ENCODE results near the gene KLHL5.
A peak's percentile ranks its signal among the peaks of the same experiment; 100 is the strongest.

The KLHL5 gene

GRCh38 chr4:39044364-39044955 lies 17.6 kb upstream of the KLHL5 start:
- peak; percentile 93 for DNase-seq

GRCh38 chr4:39044956-39045826 lies 16.8 kb upstream of the KLHL5 start:
- peak; percentile 53 for DNase-seq

GRCh38 chr4:39045827-39046221 lies 16.2 kb upstream of the KLHL5 start:
- no peak for DNase-seq

- DNase-seq: no peak
Observed at GRCh38 chr4:39046249-39046648, 15.8 kb upstream of the KLHL5 start.

GRCh38 chr4:39047681-39048080 lies 14.4 kb upstream of the KLHL5 start:
- no peak for DNase-seq

GRCh38 chr4:39048311-39048710 lies 13.7 kb upstream of the KLHL5 start:
- no peak for DNase-seq

- DNase-seq: no peak
Observed at GRCh38 chr4:39050590-39050989, 11.4 kb upstream of the KLHL5 start.

GRCh38 chr4:39051492-39051891 lies 10.5 kb upstream of the KLHL5 start:
- DNase-seq: no peak

- no peak for DNase-seq
Observed at GRCh38 chr4:39053983-39054382, 8.0 kb upstream of the KLHL5 start.

- no peak for DNase-seq
Observed at GRCh38 chr4:39054497-39054896, 7.5 kb upstream of the KLHL5 start.

- DNase-seq: no peak
Observed at GRCh38 chr4:39056023-39056422, 6.0 kb upstream of the KLHL5 start.

- DNase-seq: no peak
Observed at GRCh38 chr4:39061457-39061856, 575 bp upstream of the KLHL5 start.

- DNase-seq: no peak
Observed at GRCh38 chr4:39062770-39063097, 702 bp downstream of the KLHL5 start.

GRCh38 chr4:39063430-39063829 lies 1.4 kb downstream of the KLHL5 start:
- no peak for DNase-seq

GRCh38 chr4:39066371-39066770 lies 4.3 kb downstream of the KLHL5 start:
- DNase-seq: no peak

- no peak for DNase-seq
Observed at GRCh38 chr4:39067031-39067430, 5.0 kb downstream of the KLHL5 start.

- DNase-seq: no peak
Observed at GRCh38 chr4:39067451-39067850, 5.4 kb downstream of the KLHL5 start.

GRCh38 chr4:39068907-39069306 lies 6.9 kb downstream of the KLHL5 start:
- DNase-seq: no peak

- no peak for DNase-seq
Observed at GRCh38 chr4:39078829-39079228, 16.8 kb downstream of the KLHL5 start.

- no peak for DNase-seq
Observed at GRCh38 chr4:39083164-39083563, 21.1 kb downstream of the KLHL5 start.

- DNase-seq: no peak
Observed at GRCh38 chr4:39085891-39086290, 23.9 kb downstream of the KLHL5 start.

- no peak for DNase-seq
Observed at GRCh38 chr4:39096847-39097246, 34.8 kb downstream of the KLHL5 start.

- no peak for DNase-seq
Observed at GRCh38 chr4:39097290-39097689, 35.3 kb downstream of the KLHL5 start.

- DNase-seq: no peak
Observed at GRCh38 chr4:39102297-39102696, 40.3 kb downstream of the KLHL5 start.

GRCh38 chr4:39103291-39103690 lies 41.3 kb downstream of the KLHL5 start:
- DNase-seq: no peak
